HCT116 (cell line): Measurements from ENCODE around the gene GRIN2B.

Source experiments
- CEBPB ChIP-seq: IDR thresholded peaks from 2 replicates; pipeline ENCODE4 v1.6.1; 2012; ENCODE audit warnings: low read depth
- CTCF ChIP-seq, 3 experiments: fragments of 200-600 bp in 1 of 3; sonication (generic) in 1 of 3; IDR thresholded peaks in 2 of 3; conservative IDR thresholded peaks in 1 of 3; 2 replicates each; pipeline ENCODE4 v1.5.1; 2012 to 2017; ENCODE audit warnings: low read depth in 2 of 3, low read length in 2 of 3, antibody characterized with exemption in 1 of 3, borderline replicate concordance in 1 of 3, control low read depth in 1 of 3, mild to moderate bottlenecking in 1 of 3, mixed read lengths in 1 of 3, mixed run types in 1 of 3, moderate library complexity in 1 of 3; ENCODE audit not compliant: insufficient read depth in 1 of 3
- EGR1 ChIP-seq: IDR thresholded peaks from 2 replicates; pipeline ENCODE4 v1.6.1; 2012; ENCODE audit warnings: low read depth
- FOSL1 ChIP-seq: IDR thresholded peaks from 2 replicates; pipeline ENCODE4 v1.6.1; 2012; ENCODE audit warnings: low read depth
- MAX ChIP-seq: IDR thresholded peaks from 2 replicates; pipeline ENCODE4 v1.6.1; 2012
- POLR2A ChIP-seq: IDR thresholded peaks from 2 replicates; pipeline ENCODE4 v1.7.0; 2011; ENCODE audit warnings: borderline replicate concordance; ENCODE audit not compliant: insufficient read depth, insufficient read length; ENCODE audit errors: extremely low read depth
- POLR2AphosphoS5 ChIP-seq: IDR thresholded peaks from 2 replicates; pipeline ENCODE4 v1.6.1; 2011; ENCODE audit warnings: mild to moderate bottlenecking, low read depth, low read length, moderate library complexity
- SP1 ChIP-seq: IDR thresholded peaks from 2 replicates; pipeline ENCODE4 v1.6.1; 2012; ENCODE audit warnings: low read depth
- SRF ChIP-seq: IDR thresholded peaks from 2 replicates; pipeline ENCODE4 v1.6.1; 2012; ENCODE audit warnings: low read depth
- TCF7L2 ChIP-seq: IDR thresholded peaks from 2 replicates; pipeline ENCODE4 v1.7.0; 2011; ENCODE audit warnings: borderline replicate concordance, inconsistent platforms; ENCODE audit not compliant: insufficient read depth, insufficient read length; ENCODE audit errors: extremely low read depth
- YY1 ChIP-seq: IDR thresholded peaks from 2 replicates; pipeline ENCODE4 v1.6.1; 2011; ENCODE audit warnings: low read length, low read depth, moderate library complexity, mild to moderate bottlenecking; ENCODE audit not compliant: insufficient replicate concordance; ENCODE audit errors: extremely low read depth
- ZFX ChIP-seq: fragments of 450-650 bp; IDR thresholded peaks from 2 replicates; pipeline ENCODE4 v1.6.1; 2017
- ZNF274 ChIP-seq: fragments of 200-500 bp; sonication (Bioruptor generic); IDR thresholded peaks from 2 replicates; pipeline ENCODE4 v1.6.1; 2014; ENCODE audit warnings: mild to moderate bottlenecking, low read depth, low read length, inconsistent platforms

DNA sequence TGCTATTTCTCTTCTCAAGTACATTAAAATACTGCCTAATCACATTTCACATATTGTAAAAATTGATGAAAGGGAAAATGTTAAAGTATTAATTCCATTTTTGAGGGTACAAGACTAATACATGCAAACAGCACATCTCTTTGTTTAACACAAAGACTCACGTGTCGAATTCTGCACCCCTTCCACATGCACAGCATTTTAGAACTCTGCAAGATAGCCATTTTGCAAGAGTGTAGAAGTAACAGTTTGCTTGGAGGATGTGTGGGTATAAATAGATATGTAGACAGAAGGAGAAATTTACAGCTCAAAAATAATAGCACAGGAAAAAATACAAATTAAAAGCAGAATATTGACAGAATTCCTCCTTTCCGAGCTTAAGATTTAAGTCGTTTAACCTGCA, 2.5 kb downstream of the GRIN2B start:
- TF ChIP-seq POLR2AphosphoS5, result no peak
- no peak for TF ChIP-seq CTCF (IDR thresholded peaks at IDR 0.05 in 2 of 3, conservative IDR thresholded peaks at IDR 0.05 in 1 of 3; ENCODE audit: borderline replicate concordance in 1 of 3, insufficient read depth in 1 of 3, low read depth in 2 of 3, low read length in 2 of 3)
- no peak for TF ChIP-seq SRF
- TF ChIP-seq ZNF274, result no peak
- TF ChIP-seq POLR2A, result no peak
- no peak for TF ChIP-seq MAX
- TF ChIP-seq CEBPB, result no peak
- TF ChIP-seq TCF7L2, result no peak
- TF ChIP-seq YY1, result no peak
- TF ChIP-seq ZFX, result no peak
- no peak for TF ChIP-seq FOSL1
- no peak for TF ChIP-seq SP1
- no peak for TF ChIP-seq EGR1
